K562 treated with DMSO at 1 percent for 24 hours (cell line): ENCODE measurements around the gene DNAJC8. TPM values are rescaled to one million over a fixed set of nuclear protein-coding genes. Genes with fewer than 3 reads are reported as not detected.

Source experiments
- total RNA-seq: library from RNA; unstranded; fragments of 300-600 nt; gene quantifications from 2 replicates; pipeline ENCODE4 v1.2.3, GENCODE V29; 2022; ENCODE audit warnings: low read depth; ENCODE audit not compliant: insufficient read depth

The DNAJC8 gene
- 152 and 171 TPM in 2 replicates for total RNA-seq

GRCh38 chr1:28232558-28233263, at the start of gene DNAJC8:
DNAJC8 (minus strand) TSS chr1:28233029; CDS start chr1:28232998, 31 bp downstream.

GRCh38 chr1:28259252-28259933, 26.6 kb upstream of the DNAJC8 start, which contains the start of gene SESN2:
SESN2 (plus strand) TSS chr1:28259518; CDS start chr1:28259848, 330 bp downstream.

GRCh38 chr1:28235755-28236655, 3.2 kb upstream of the DNAJC8 start, which contains the start of gene ATP5IF1:
ATP5IF1 (plus strand) TSS chr1:28236124; CDS start chr1:28236184, 60 bp downstream.

GRCh38 chr1:28176492-28177470, 56.0 kb downstream of the DNAJC8 start, which contains the start of gene PTAFR:
PTAFR (minus strand) TSS chr1:28176690; CDS start chr1:28151021, 25,669 bp downstream.

Other genes with a start within 250 kb of the DNAJC8 start
- 12.8 and 14.5 TPM in 2 replicates for gene EYA3, start 144.4 kb downstream of the DNAJC8 start, total RNA-seq
- 1.7 and 2.6 TPM in 2 replicates for gene PTAFR, start 56.3 kb downstream of the DNAJC8 start, total RNA-seq
- 787 and 817 TPM in 2 replicates for gene ATP5IF1, start 3.1 kb upstream of the DNAJC8 start, total RNA-seq
- gene SESN2, start 26.5 kb upstream of the DNAJC8 start, total RNA-seq, result 199 and 211 TPM in 2 replicates
- 31.4 and 35.0 TPM in 2 replicates for gene MED18, start 96.0 kb upstream of the DNAJC8 start, total RNA-seq
- 25.3 and 27.5 TPM in 2 replicates for gene PHACTR4, start 136.7 kb upstream of the DNAJC8 start, total RNA-seq